Neural crest cell (in vitro differentiated cells): ENCODE measurements around the gene ST14. TPM values are rescaled to one million over a fixed set of nuclear protein-coding genes. Genes with fewer than 3 reads are reported as not detected.

Experiments
- DNase-seq: peaks from one replicate; pipeline ENCODE4 v3.0.0; 2021; ENCODE audit warnings: low read depth, mixed read lengths, low spot score
- H3K27ac Mint-ChIP-seq: one replicate; pipeline ENCODE4 v1.8.0; 2021; ENCODE audit warnings: mild to moderate bottlenecking, mixed read lengths; ENCODE audit not compliant: unreplicated experiment
- H3K27me3 Mint-ChIP-seq: 2 replicates; pipeline ENCODE4 v1.8.0; 2021; ENCODE audit warnings: low read depth, mild to moderate bottlenecking, mixed read lengths
- H3K36me3 Mint-ChIP-seq: 2 replicates; pipeline ENCODE4 v1.8.0; 2021; ENCODE audit warnings: low read depth, mild to moderate bottlenecking, mixed read lengths
- H3K4me1 Mint-ChIP-seq: 2 replicates; pipeline ENCODE4 v1.8.0; 2021; ENCODE audit warnings: mixed read lengths
- H3K4me3 Mint-ChIP-seq: one replicate; pipeline ENCODE4 v1.8.0; 2021; ENCODE audit warnings: mild to moderate bottlenecking, mixed read lengths
- H3K9me3 Mint-ChIP-seq: 2 replicates; pipeline ENCODE4 v1.8.0; 2021; ENCODE audit warnings: mixed read lengths
- total RNA-seq: library from RNA; stranded (reverse); gene quantifications from 2 replicates; pipeline ENCODE4 v1.2.1, GENCODE V29; 2021
- TF ChIP-seq, protein P1 (sequence below): fragments of 200-600 bp; sonication (generic); conservative IDR thresholded peaks from 2 replicates; pipeline ENCODE4 v1.5.0; 2021; ENCODE audit warnings: antibody characterized with exemption, mild to moderate bottlenecking

The ST14 gene
- total RNA-seq, 1 donor from 2014 or later, result 0.12 TPM

DNA sequence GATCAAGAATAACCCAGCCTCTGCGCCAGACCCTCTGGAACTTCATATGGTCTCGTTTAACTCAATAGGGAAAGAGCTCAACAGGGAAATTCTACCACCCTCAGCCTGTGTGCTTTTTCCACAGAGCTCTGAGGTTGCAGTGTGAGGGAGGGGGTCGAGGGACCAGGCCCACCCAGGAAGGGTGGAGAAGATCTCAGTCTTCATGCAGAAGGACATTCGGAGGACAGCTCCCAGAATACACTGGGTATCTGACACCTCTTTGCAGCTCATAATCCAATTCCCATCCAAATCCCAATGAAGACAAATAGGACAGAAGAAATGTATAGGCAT lies 56.6 kb downstream of the ST14 start:
- Mint-ChIP-seq H3K36me3 (no peaks in the 10 kb centered on the region), H3K27me3 (peaks cover 3% of the 10 kb centered on the region), H3K4me3 (no peak overlapping the region), H3K27ac (peak overlapping the region; percentile 9), H3K9me3 (no peaks in the 10 kb centered on the region), H3K4me1 (peaks cover 8% of the 10 kb centered on the region)
- DNase-seq, result no peak
- TF ChIP-seq, protein P1, sequence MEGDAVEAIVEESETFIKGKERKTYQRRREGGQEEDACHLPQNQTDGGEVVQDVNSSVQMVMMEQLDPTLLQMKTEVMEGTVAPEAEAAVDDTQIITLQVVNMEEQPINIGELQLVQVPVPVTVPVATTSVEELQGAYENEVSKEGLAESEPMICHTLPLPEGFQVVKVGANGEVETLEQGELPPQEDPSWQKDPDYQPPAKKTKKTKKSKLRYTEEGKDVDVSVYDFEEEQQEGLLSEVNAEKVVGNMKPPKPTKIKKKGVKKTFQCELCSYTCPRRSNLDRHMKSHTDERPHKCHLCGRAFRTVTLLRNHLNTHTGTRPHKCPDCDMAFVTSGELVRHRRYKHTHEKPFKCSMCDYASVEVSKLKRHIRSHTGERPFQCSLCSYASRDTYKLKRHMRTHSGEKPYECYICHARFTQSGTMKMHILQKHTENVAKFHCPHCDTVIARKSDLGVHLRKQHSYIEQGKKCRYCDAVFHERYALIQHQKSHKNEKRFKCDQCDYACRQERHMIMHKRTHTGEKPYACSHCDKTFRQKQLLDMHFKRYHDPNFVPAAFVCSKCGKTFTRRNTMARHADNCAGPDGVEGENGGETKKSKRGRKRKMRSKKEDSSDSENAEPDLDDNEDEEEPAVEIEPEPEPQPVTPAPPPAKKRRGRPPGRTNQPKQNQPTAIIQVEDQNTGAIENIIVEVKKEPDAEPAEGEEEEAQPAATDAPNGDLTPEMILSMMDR, result no peak

DNA sequence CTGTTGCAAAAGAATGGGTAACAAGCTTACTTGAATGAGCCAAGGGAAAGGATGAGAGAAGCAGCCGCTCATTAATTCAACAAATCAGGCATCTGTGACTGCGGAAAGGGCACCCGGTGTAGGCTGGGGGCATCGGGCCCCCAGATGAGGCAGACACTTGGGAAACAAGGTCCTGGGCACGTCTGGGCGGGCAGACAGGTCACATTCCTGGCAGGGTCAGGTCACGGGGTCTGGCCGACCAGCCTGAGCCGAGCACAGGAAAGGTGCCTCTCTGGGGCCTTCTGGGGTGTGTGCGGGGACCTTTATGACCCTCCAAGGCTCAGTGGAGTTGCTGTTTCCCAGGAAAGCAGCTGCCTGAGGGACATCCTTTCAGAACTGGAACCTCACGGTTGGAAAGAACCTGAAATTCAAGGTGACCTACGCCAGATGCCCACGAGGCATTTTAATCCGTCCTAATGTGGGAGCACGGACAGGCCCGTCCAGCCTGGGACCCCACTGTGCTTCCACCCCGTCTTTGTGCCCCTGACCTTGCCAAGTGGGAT lies 57.1 kb downstream of the ST14 start:
- H3K27ac Mint-ChIP-seq, result peak overlapping the region; percentile 9
- TF ChIP-seq, protein P1, result no peak
- no peaks in the 10 kb centered on the region for H3K27me3 Mint-ChIP-seq
- H3K4me1 Mint-ChIP-seq, result peaks cover 8% of the 10 kb centered on the region
- H3K9me3 Mint-ChIP-seq, result no peaks in the 10 kb centered on the region
- no peaks in the 10 kb centered on the region for H3K36me3 Mint-ChIP-seq
- H3K4me3 Mint-ChIP-seq, result no peak overlapping the region
- DNase-seq, result no peak

DNA sequence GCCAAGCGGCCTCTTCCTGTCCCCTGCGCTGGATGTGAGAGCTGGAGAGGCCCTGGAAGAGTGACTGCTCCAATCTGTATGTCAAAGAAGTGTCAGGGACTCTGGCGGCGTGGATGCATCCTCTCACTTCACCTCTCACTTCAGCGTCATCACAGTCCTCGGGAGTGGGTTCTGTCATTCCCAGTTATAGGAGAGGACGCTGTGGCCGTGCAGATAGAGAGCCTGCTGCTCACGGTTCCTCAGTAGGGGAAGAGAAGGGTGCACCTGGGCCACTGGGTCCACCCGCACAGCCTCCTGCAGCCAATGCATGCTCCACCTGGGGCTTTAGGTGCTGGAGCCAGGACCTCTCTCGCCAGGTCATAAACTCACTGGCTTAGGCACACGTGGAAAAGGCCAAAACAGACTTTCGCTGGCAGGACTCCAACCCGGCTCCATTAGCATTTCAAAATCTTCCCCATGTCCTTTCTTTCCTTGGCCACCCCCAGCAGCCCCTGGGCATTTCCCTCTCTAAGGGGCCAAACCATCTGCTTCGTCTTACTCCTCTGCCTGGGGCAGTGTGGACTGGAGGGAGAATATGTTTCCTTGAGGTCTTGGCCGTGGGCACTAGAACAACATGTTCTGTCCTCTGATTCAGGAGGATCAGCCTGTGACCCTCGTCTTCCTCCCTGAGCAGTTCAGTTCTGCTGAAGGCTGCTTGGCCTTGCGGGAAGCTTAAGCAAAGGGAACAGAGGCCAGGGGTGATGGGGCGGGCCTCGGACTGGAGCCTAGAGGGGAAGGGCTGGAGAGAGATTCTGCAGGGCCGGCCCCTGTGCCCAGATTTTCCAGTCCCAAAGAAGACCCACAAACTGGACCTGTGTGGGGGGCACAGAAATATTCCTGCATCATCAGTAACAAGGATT lies 57.8 kb downstream of the ST14 start:
- H3K27ac Mint-ChIP-seq, result peak overlapping the region; percentile 53
- TF ChIP-seq, protein P1, result no peak
- no peaks in the 10 kb centered on the region for H3K36me3 Mint-ChIP-seq
- peaks cover 8% of the 10 kb centered on the region for H3K4me1 Mint-ChIP-seq
- no peaks in the 10 kb centered on the region for H3K27me3 Mint-ChIP-seq
- no peak overlapping the region for H3K4me3 Mint-ChIP-seq
- H3K9me3 Mint-ChIP-seq, result no peaks in the 10 kb centered on the region
- no peak for DNase-seq

DNA sequence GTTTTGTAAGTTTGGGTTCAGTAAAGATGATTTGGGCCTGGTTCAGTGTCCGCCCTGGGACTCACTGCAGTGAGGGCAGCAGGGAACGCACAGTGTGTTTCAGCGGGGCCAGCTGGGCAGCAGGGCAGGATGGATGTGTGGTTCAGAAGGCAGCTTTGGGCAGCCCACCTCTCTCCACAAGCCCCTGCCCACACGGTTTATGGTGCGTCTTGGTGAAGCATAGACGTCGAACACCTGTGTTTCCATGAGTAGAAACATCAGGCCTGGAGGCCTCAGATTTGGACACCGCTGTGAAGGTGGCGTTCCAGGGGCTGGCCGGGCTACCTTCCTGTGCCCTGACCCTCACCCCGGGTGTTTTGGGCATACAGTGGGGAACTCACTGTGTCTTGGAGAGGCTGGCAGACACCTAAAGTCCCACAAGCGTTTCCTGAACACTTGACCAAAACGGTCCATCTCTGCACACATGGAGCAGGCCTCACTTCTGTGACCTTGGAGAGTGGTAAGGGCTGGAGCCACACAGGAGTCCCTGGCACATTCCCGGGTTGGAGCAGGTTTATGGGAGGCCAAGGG lies 59.0 kb downstream of the ST14 start:
- Mint-ChIP-seq H3K4me1 (peaks cover 8% of the 10 kb centered on the region), H3K9me3 (no peaks in the 10 kb centered on the region), H3K4me3 (no peak overlapping the region), H3K36me3 (no peaks in the 10 kb centered on the region), H3K27me3 (no peaks in the 10 kb centered on the region), H3K27ac (no peak overlapping the region)
- TF ChIP-seq, protein P1, result no peak
- no peak for DNase-seq

DNA sequence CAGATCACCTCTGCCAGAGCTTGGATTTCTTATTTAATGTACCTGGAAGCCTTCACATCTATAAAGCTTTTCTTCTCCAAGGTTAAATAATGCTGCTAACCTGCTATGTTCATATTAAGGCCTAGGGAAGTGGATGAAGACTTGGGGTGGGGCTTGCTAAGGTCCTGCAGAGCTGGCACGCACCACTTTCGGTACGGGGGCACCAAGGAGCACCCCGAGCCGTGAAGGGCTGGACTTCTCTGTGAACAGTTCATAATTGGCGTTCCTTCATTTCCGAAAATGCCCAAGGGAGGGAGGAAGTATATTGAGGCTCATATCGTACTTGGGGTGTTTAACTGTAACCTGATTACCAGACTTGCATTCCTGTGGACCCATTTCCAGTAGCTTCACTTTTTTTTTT lies 59.6 kb downstream of the ST14 start:
- H3K4me1 Mint-ChIP-seq, result peaks cover 8% of the 10 kb centered on the region
- DNase-seq, result no peak
- no peak overlapping the region for H3K27ac Mint-ChIP-seq
- H3K9me3 Mint-ChIP-seq, result no peaks in the 10 kb centered on the region
- H3K36me3 Mint-ChIP-seq, result no peaks in the 10 kb centered on the region
- TF ChIP-seq, protein P1, result no peak
- no peaks in the 10 kb centered on the region for H3K27me3 Mint-ChIP-seq
- H3K4me3 Mint-ChIP-seq, result no peak overlapping the region
